ENCODE data around the gene CCNJ. TPM values are rescaled to one million over a fixed set of nuclear protein-coding genes. Genes with fewer than 3 reads are reported as not detected.

Gene CCNJ
- total RNA-seq, 1 experiment from 2014 or later, result 3.2 TPM

DNA sequence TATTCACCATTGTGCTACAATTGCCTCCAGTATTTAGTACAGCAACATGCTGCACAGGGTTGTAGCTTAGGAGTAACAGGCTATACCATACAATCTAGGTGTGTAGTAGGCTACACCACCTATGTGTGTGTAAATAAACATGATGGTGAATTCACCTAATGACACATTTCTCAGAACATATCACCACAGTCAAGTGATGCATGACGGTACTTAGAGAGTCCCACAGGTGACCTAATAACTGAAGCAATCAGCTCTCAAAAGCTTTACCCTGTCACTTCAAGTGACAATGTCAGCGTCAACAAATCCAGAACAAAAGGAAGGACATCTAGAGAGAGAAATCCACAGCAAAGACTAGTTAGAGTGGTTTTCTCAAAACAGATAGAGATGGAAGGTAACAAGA lies 38.8 kb downstream of the CCNJ start:
- Histone ChIP-seq H3K79me2 (ENCODE audit: low read length) (no peaks in the 10 kb centered on the region), H3K9ac (ENCODE audit: low read length) (no peak overlapping the region), H3K27ac (ENCODE audit: low read length) (no peak overlapping the region), H3F3A (ENCODE audit: low read length, unreplicated experiment) (no peaks in the 10 kb centered on the region), H3K36me3 (ENCODE audit: low read depth, low read length) (no peaks in the 10 kb centered on the region), H4K20me1 (ENCODE audit: low read length) (no peaks in the 10 kb centered on the region), H3K9me2 (replicated peaks; ENCODE audit: low read length) (no peaks in the 10 kb centered on the region), H3K27me3 (ENCODE audit: low read length) (no peaks in the 10 kb centered on the region), H3K4me3 (ENCODE audit: low read length) (no peak overlapping the region), H3K4me2 (ENCODE audit: low read length) (no peak overlapping the region), H3K9me3 (ENCODE audit: low read length) (no peaks in the 10 kb centered on the region), H2AFZ (ENCODE audit: low read length) (no peak overlapping the region), H3K4me1 (ENCODE audit: insufficient read depth, low read length) (no peaks in the 10 kb centered on the region)
- TF ChIP-seq EZH2 (IDR thresholded peaks at IDR 0.05; ENCODE audit: low read length, unreplicated experiment) (no peak), EZH2phosphoT487 (IDR thresholded peaks at IDR 0.05; ENCODE audit: borderline replicate concordance, low read length) (no peak)
- TF ChIP-seq, protein P1, sequence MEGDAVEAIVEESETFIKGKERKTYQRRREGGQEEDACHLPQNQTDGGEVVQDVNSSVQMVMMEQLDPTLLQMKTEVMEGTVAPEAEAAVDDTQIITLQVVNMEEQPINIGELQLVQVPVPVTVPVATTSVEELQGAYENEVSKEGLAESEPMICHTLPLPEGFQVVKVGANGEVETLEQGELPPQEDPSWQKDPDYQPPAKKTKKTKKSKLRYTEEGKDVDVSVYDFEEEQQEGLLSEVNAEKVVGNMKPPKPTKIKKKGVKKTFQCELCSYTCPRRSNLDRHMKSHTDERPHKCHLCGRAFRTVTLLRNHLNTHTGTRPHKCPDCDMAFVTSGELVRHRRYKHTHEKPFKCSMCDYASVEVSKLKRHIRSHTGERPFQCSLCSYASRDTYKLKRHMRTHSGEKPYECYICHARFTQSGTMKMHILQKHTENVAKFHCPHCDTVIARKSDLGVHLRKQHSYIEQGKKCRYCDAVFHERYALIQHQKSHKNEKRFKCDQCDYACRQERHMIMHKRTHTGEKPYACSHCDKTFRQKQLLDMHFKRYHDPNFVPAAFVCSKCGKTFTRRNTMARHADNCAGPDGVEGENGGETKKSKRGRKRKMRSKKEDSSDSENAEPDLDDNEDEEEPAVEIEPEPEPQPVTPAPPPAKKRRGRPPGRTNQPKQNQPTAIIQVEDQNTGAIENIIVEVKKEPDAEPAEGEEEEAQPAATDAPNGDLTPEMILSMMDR (conservative IDR thresholded peaks at IDR 0.05; ENCODE audit: low read depth, low read length), result no peak
- no TSS peak for BruUV-seq (replicated peaks)
- ATAC-seq (no peak), DNase-seq (no peak)
- POLR2A ChIA-PET (ENCODE audit: unreplicated experiment), result no interaction called here
- intact Hi-C loops (cut with micrococcal nuclease), result no loop called here
- CTCF ChIA-PET, result no interaction called here

DNA sequence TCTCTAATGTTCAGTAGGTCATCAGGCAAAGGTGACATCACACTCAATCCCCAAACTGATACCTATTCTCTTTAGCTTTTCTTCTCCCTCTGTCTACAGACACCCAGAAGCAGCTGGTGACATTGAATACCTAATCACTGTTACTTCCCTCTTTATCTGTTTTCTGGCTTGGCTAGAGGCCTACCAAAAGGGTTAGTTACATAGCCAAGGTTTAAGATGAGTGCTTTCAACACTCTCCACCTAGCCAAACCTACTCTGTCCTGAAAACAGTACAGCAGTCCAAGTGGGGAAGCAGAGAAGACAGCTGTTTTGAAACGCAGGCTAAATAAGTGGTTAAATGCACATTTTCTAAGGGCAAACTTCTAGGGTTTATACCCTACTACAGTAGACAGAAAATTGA lies 39.4 kb downstream of the CCNJ start:
- Histone ChIP-seq H2AFZ (ENCODE audit: low read length) (no peak overlapping the region), H3K36me3 (ENCODE audit: low read depth, low read length) (no peaks in the 10 kb centered on the region), H3K4me2 (ENCODE audit: low read length) (no peak overlapping the region), H3K9me3 (ENCODE audit: low read length) (no peaks in the 10 kb centered on the region), H3K79me2 (ENCODE audit: low read length) (no peaks in the 10 kb centered on the region), H3K27me3 (ENCODE audit: low read length) (no peaks in the 10 kb centered on the region), H4K20me1 (ENCODE audit: low read length) (no peaks in the 10 kb centered on the region), H3K9ac (ENCODE audit: low read length) (no peak overlapping the region), H3K4me1 (ENCODE audit: insufficient read depth, low read length) (no peaks in the 10 kb centered on the region), H3F3A (ENCODE audit: low read length, unreplicated experiment) (no peaks in the 10 kb centered on the region), H3K27ac (ENCODE audit: low read length) (no peak overlapping the region), H3K9me2 (replicated peaks; ENCODE audit: low read length) (no peaks in the 10 kb centered on the region), H3K4me3 (ENCODE audit: low read length) (no peak overlapping the region)
- POLR2A ChIA-PET (ENCODE audit: unreplicated experiment), result no interaction called here
- no TSS peak for BruUV-seq (replicated peaks)
- ATAC-seq (no peak), DNase-seq (no peak)
- CTCF ChIA-PET, result no interaction called here
- intact Hi-C loops (cut with micrococcal nuclease), result no loop called here
- no peak for TF ChIP-seq EZH2phosphoT487 (IDR thresholded peaks at IDR 0.05; ENCODE audit: borderline replicate concordance, low read length)
- TF ChIP-seq, protein P1 (conservative IDR thresholded peaks at IDR 0.05; ENCODE audit: low read depth, low read length), result no peak
- TF ChIP-seq EZH2 (IDR thresholded peaks at IDR 0.05; ENCODE audit: low read length, unreplicated experiment), result no peak

DNA sequence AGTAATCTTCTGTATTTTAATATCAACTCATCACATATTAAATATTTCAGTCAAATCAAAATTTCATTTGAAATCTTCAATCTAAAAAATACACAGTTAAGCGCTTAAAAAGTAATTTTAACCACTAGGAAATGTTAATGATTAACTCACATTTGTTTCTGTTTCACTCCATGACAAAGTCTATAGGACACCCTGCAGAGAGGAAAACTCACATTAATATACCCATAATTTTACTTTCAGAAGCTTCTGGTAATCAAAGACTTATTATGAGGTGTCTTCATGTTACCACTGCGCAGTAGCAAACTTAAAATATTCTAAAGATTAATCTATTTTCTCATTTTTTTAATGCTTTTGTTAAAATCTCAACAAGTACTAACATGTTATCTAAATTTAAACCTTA lies 45.7 kb downstream of the CCNJ start:
- peak overlapping the region; percentile 99 for H2AFZ ChIP-seq (ENCODE audit: low read length)
- DNase-seq (no peak), ATAC-seq (no peak)
- ChIA-PET CTCF (no interaction called here), POLR2A (ENCODE audit: unreplicated experiment) (interaction anchor here (0.7 kb wide), 1 partner anchor 41 kb away, joined by 4 read pairs; no protein-coding TSS in a partner anchor)
- intact Hi-C loops (cut with micrococcal nuclease), result loop anchor here (2.0 kb wide), 1 partner anchor 44 kb away; no protein-coding TSS in a partner anchor
- peak overlapping the region; percentile 94 for H3K9ac ChIP-seq (ENCODE audit: low read length)
- no peak overlapping the region; the same call in 1 of the 2 replicates for H3K27ac ChIP-seq (ENCODE audit: low read length)
- H3K4me1 ChIP-seq (ENCODE audit: insufficient read depth, low read length), result peaks cover 13% of the 10 kb centered on the region
- peak overlapping the region; percentile 83 for H3K4me3 ChIP-seq (ENCODE audit: low read length)
- H3K9me3 ChIP-seq (ENCODE audit: low read length), result no peaks in the 10 kb centered on the region
- no peaks in the 10 kb centered on the region for H3K9me2 ChIP-seq (replicated peaks; ENCODE audit: low read length)
- H3K4me2 ChIP-seq (ENCODE audit: low read length), result peak overlapping the region; percentile 98
- no peaks in the 10 kb centered on the region for H4K20me1 ChIP-seq (ENCODE audit: low read length)
- no TSS peak for BruUV-seq (replicated peaks)
- H3K27me3 ChIP-seq (ENCODE audit: low read length), result peaks cover 13% of the 10 kb centered on the region
- no peaks in the 10 kb centered on the region for H3K36me3 ChIP-seq (ENCODE audit: low read depth, low read length)
- H3K79me2 ChIP-seq (ENCODE audit: low read length), result no peaks in the 10 kb centered on the region
- H3F3A ChIP-seq (ENCODE audit: low read length, unreplicated experiment), result no peaks in the 10 kb centered on the region
- TF ChIP-seq EZH2phosphoT487 (IDR thresholded peaks at IDR 0.05; ENCODE audit: borderline replicate concordance, low read length), result no peak
- TF ChIP-seq, protein P1 (conservative IDR thresholded peaks at IDR 0.05; ENCODE audit: low read depth, low read length), result no peak
- no peak for TF ChIP-seq EZH2 (IDR thresholded peaks at IDR 0.05; ENCODE audit: low read length, unreplicated experiment)

Data from PC-3 (cell line).